Globus pallidus (tissue), 1 donor: ENCODE measurements around the gene CACNB2.
A peak's percentile ranks its signal among the peaks of the same experiment; 100 is the strongest.

ENCODE experiments used
- DNase-seq: peaks from one replicate; pipeline ENCODE4 v3.0.0-alpha.2; 2015; ENCODE audit warnings: low spot score

The CACNB2 gene

DNA sequence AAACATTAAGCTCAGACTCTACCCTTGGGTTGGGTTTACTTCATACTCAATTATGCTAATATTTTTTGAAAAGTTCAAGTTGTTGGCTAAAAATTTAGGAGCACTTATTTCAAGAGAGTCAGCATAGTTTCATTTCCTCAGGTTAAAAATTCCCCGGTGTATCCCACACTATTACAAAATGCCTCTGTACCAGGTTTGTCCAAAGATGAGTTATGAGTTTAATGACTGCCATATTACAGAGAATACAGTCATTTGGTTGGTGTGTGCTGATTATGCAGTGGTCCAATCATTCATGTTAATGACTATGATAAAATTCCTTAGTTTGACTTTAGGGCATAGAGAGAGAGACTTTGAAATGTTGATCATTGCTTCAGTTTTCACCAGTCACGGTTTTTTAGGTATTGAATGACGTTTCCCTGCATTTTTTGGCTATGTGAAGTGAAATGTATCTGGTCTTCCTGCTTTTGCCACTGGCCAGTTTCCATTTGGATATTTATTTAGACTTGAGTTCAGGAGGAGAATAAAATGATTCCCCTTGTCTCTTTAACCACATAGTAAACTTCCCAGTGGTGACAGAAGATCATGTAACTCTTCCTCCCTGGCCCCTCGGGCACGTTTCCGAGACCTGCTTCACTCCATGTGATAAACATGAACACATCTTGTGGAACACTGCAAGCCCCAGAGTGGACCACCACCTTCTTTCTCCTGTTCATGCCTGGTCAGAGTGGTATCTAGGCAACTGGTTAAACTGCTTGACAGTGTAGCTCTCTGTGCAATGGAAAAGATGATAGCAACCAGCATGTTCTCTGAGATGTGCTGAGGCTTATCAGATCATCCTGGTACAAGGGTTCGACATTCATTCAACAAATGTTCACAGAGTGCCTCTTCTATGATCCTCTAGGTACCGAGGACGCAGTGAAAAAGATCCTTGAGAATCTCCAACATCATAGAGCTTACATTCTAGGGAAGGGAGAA, 153.6 kb downstream of the CACNB2 start:
- DNase-seq: no peak

DNA sequence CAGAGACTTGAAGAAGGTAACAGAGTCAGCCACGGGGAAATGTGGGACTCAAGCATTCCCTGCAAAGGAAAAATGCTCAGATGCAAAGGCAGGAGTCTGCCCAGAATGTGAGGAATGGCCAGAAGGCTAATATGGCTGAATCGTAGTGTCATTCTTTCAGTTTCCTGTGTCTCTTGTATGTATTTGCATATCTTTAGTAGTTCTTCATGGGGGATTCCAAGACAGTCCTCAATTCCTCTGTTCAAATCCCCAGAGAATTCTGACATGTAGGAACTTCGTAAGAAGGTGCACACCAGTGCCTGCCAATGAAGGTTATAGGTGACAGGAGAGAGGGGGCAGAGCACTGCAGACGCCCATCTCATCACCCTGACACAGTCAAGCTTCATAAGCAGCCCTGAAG, 154.4 kb downstream of the CACNB2 start:
- DNase-seq: no peak

DNA sequence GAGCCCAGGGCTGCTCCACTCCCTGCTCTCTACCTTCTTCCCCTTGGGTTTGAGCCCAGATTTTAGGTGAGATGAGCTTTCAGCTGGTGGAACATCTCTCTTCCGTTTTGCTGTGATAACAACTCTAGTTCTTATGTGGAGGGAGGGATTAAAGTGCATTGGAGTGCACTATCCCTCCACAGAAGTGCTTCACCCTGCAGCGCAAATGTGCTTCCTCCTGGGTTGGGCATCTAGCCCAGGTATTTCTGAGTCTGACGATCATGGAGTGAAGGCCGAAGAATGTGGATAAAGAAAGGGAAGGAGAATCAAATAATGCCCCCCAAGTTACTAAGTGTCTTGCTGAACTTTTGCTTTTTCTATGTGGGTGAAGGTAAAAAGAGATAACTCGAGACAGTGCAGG, 157.4 kb downstream of the CACNB2 start:
- no peak for DNase-seq

DNA sequence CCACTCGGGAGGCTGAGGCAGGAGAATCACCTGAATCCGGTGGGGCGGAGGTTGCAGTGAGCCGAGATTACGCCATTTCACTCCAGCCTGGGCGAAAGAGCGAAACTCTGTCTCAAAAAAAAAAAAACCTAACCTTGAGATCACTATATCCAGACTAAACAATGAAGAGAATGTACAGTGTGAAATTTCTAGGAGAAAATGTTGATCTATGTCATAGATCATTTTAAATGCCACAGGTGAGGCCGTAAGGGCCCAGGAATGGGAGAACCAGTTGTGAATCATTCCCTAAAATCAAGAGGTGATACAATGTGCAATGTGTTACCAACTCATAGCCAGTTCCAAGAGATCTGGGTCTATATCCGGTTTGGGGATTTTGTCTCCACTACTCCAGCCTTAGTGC, 158.0 kb downstream of the CACNB2 start:
- no peak for DNase-seq

DNA sequence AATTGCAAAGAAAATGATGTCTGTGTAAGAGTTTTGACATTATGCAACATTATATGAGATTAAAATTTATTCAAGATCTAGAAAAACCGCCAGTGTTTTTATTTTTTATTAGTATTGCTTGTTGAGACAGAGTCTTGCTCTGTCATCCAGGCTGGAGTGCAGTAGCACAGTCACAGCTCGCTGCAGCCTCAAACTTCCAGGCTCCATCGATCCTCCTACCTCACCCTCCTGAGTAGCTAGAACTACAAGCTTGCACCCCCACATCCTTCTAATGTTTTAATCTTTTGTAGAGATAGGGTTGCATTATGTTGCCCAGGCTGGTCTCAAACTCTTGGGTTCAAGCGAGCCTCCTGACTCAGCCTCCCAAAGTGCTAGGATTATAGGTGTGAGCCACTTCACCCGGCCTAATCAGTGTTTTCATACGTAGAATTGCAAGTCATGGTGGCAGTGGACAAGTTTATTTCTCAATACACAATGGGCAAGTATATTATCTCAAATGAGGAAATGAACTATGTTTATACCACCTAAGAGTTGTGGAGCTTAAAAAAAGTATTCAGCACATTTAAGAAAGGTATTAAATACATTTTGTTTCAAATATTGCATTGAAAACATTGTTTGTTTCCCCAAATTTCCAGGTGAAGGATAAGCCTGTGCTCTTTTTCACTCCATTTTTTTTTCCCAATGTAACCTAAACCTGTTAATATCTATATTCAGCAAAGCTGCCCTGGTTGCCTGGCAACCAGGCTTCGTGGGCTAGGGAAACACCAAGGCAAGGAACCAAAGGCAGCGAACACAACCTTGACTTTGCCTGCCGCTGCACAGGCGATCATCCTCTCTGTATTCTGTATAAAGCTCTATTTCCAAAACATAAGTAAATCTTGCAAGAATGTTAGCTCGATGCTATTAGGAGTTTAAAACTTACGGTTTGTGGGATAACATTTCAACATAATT, 163.9 kb downstream of the CACNB2 start:
- DNase-seq: no peak

DNA sequence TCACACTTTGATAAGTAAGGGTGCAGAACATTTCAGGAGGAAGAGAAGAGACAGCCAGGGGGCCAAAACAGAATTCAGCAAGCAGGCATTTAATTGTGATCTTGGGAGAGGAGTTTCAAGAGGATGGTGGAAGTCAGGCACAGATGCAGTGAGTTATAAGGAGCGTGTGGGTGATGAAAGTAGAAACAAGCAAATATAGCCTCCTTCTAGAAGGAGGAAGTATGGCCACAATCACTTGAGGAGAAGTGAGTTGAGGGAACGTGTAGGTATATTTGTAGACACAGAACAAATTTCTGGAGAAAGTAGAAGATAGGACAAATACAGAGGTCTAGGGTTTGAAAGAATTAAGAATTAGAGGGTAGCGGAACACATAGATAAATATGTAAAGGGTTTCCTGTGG, 165.8 kb downstream of the CACNB2 start:
- DNase-seq: no peak

DNA sequence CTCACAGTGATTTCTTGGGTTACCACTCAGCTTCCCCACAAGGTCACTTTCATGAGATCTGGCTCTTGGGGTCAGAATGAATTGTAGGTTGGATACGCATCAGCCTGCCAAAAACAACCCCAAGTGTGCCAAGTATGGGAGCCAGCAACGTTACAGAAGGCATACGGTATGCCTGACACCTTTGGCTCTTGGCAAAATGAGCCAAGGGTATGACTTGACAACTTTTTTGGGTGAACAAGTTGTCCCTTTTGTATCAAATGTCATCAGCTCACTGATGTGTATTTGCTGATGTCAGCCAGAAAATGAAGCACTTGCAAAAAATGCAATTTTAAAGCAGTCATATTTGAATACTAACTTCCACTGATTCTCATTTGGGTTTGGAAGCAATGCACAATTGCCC, 168.4 kb downstream of the CACNB2 start:
- no peak for DNase-seq

DNA sequence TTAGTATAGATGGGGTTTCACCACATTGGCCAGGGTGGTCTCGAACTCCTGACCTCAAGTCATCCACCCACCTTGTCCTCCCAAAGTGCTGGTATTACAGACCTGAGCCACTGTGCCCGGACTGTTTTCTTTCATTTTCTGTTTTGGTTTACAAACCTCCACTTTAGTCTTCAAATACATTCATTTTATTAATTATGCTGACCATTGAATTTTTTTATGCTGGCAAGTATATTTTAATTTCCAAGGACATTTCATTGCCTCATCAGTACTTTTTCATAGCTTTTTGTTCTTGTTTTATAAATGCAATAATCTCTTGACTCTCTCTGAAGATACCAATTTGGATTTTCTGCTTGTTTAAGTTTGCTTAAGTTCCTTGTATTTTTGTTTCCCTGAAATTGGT, 170.5 kb downstream of the CACNB2 start:
- DNase-seq: no peak

DNA sequence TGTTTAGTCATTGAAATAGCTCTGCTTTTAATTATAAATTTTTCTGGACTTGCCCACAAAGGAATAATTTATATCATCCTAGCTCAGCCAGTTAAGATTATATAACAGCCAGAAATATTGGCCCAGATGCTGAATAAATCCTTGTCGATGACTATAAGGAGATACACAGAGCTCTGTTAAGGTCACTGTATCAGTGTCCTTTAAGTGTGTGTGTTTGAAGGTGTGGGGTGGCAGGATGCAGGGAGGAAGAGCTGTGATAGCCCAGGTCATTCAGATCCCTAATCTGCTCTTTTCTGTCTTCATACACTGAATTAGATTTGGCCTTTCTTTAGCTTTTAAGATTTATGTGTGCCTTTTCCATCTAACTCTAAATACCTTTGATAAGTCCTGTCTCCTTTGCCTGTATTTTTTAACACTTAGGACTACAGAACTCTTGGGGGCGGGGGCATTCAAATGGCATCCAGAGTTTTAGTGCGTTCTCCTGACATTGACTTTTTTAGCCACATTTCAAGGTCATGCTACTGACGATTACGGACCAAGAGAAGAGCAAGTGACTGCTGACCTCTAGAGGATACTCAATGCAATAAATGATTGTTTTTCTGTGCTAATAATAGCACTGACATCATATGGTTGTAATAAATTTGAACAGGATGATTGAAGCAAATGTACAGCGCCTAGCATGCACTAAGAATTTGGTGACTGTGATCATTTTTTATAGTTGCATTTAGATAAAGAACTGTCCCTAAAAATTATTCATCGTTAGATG, 172.3 kb downstream of the CACNB2 start:
- peak; percentile 42 for DNase-seq

DNA sequence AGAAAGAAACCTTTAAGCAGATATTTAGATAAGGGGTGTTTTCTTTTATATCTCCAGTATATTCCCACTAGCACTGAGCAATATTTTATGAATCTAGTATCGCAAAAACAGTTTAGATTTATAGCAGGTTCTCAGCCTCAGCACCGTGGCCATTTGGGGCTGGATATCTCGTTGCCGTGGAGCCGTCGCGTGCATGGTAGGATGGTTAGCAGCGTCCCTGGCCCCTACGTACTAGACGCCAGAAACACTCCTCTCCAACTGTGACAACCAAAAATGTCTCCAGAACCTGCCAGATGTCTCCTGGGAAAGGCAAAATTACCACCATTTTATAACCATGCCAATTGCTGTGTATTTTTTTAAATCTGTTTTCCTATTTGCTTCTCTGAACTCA, 172.9 kb downstream of the CACNB2 start:
- DNase-seq: no peak

DNA sequence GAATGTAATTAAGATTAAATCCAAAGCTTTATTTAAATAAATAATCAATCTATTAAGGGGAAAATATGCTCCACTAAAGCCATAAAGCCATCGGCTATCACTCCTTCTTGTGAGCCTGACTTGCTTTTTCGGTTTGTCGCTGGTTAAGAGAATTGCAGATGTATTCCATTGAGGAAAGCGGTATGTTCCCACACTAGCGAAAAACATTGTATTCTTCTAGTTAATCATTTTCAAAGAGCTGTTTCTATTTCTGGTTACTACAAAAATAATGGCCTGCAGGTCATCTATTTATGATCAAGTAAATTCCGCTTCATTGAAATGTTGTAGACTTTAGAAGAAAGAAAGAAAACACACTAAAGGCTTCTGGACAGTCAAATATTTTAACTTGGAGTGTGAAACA, 173.4 kb downstream of the CACNB2 start:
- no peak for DNase-seq

DNA sequence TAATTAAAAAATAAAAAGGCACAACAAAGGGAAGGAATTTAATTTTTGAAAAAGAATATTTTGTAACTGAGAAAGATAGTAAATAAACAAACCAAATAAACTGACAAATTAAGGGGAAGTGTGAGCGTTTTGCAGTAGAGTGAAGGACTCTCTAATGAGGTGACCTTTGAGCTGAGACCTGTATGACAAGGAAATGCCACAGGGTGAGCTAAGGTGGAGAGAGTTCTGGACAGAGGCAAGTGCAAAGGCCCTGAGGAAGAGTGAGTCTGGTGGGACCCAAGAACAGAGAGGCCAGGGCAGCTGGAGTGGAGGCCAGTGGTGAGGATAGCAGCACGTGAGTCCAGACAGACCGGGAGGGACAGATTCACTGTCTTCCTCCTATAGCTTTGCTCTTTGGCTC, 179.4 kb downstream of the CACNB2 start:
- no peak for DNase-seq

DNA sequence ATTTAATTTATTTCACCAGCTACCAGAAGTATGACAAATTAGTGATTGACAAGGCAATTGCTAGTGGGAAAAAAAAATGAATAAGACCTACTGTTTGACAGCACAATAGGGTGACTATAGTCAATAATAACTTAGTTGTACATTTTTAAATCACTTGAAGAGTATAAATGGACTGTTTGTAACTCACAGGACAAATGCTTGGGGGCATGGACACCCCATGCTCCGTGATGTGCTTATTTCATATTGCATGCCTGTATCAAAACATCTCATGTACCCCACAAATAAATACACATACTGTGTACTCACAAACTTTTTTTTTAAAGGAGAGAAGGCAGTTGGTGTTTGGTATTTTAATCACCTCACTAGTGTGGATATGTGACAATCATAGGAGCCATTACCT, 181.1 kb downstream of the CACNB2 start:
- DNase-seq: no peak

DNA sequence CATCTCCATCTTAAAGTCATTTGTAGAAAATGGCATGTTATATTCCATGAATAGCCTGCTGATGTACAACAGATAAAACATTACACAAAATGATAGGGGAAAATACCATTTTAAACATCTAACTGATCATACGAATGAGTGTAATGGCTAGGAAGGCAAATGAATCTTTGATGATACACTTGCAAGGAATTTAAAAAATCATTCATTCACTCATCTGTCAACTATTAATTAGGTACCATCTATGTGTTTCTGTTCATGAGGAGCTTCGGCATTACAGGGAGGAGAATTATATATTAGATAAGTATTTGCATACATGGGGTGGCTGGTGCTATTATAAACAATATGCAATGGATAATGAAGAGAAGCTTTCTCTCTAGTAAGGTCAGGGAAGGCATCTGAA, 183.7 kb downstream of the CACNB2 start:
- no peak for DNase-seq

DNA sequence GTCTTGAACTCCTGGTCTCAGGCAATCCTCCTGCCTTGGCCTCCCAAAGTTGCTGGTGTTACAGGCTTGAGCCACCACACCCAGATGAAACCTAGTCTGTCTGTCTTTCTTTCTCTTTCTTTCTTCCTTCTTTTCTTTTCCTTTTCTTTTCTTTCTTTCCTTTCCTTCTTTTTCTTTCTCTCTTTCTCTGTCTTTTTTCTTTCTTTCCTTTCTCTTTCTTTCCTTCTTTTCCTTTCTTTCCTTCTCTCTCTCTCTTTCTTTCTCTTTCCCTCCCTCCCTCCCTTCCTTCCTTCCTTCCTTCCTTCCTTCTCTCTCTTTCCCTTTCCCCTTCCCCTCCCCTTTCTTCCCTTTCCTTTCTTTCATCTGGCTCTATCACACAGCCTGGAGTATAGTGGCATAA, 185.2 kb downstream of the CACNB2 start:
- DNase-seq: no peak

DNA sequence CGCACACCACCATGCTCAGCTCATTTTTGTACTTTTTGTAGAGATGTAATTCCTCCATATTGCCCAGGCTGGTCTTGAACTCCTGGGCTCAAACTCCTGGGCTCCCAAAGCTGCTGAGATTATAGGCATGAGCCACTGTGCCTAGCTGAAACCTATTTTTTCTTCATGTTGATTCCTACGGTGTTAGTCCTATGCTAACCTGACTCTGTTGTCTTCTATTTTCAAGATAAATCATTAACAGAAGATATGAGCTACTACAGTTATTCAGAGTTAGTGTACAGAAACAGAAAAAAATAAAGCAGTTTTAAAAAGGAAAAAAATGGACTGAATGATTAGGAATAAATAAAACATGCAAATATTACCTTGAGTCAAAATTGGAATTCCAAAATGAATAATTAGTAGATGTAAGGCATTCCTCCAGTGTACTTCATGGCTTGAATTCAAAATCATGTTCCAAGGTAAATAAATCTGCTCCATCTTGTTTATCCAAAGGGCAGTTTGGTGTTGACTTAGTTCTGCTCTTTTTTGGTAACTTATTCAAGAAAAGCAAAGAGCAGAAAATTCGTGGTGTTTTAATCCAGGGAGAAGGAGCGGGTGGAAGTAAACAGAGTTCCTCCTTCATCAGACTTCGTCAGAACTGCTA, 185.8 kb downstream of the CACNB2 start:
- DNase-seq: no peak

DNA sequence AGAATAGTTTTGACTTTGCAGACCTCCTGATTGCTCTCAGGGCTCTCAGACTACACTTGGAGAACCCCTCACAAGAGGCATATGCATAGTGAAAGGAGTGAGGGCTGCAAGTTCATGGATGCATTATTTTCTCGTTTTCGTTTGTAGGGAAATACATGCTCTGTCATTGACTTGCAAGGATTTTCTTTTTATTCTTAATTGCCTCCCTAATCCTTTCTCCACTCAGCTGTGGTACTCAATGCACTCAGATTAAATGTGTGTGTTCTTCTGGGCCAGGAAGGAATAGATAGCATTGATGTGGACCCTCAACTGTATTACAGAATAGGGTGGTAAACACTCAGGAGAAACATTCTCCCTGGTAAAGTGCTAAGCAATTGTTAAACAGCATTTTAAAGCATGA, 188.7 kb downstream of the CACNB2 start:
- DNase-seq: no peak

DNA sequence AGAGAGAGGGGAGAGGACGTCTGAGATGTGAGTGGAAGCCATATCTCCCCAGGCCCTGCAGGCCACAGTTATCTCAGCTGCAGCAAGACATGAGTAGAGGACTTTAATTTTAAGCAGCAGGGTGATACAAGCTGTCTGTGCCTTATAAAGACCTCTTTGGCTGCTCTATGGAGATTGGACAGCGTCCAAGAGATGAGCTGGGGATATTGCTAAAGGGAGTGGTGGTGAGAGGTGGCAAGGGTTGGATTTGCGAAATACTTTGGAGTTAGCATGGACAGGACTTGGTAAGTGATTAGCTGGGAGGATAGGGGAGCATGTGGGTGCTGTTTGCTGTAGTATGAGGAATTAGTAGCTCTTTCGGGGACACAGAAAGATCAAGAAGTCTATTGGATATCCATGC, 191.8 kb downstream of the CACNB2 start:
- no peak for DNase-seq

DNA sequence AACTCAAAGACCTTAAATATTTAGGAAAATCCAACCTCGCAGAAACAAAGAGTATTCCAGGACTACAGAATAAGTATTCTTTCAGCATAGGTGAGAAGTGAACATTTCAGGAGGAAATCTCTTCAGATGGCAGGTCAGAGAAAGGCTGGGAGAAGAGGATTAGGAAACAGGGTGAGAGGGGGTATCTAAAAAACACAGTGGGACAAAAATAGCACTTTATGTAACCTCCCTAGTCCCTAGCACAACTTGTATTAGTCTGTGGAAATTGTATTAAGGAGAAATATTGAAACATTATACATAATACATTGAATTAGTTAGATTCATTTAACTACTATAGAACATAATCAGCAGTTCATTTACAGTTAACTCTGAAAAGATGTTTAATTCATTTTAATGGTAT, 192.3 kb downstream of the CACNB2 start:
- DNase-seq: no peak

DNA sequence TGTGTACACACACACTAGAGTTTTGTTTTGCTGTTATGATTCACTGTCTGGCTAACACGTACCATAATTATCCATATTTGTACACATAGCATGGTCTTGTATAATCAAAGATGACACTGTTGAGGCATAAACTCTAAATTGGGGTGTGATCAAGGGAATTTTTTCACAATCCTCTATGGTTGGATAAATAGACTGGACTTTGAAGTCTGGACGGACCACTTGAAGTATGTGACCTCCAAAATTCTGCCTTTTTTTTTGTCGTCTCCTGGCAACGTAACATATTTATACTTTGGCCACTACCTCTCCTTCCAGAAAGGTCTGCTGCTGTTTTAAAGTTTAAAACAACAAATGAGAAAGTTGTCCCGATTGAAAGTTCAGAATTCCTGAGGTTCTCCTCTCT, 193.4 kb downstream of the CACNB2 start:
- DNase-seq: no peak

DNA sequence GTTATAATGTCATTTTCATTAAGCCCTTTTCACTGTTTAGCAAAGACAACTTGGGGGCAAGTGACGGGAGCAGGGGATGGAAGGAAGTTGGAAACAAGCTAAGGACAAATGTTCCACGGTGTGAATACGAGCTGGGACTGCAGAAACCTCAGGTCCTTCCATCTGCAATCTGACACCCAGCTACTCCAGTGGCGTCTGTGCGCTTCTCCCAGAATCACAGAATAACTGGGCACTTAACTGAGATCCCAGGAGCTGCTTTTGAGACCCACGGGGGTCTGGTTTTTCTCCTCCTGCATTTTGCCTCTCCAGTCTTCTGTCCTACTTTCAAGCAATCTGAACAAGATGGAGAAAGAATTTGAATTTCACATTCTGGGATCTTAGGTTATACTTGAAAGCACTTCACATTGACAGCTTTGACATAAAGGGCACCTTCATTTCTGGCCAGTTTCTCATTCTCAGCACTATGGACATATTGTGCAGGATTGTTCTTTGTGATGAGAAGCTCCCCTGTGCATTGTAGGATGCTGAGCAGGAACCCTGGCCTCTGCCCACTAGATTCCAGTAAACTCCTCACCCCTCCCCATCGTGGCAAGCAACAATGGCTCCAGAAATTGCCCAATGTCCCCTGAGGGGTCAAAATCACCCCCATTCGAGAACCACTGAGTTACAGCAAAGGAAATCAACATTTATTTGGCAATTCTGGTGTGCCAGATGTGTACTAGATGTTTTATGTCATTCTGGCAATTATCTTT, 194.1 kb downstream of the CACNB2 start:
- no peak for DNase-seq
